ENCODE data around the gene HIPK1. TPM values are rescaled to one million over a fixed set of nuclear protein-coding genes. Genes with fewer than 3 reads are reported as not detected.
"Not testable (repeated sequence)": the region's sequence is repeated elsewhere in the genome, so short reads cannot be mapped to it uniquely, and the experiment has no call there.

The HIPK1 gene
- total RNA-seq, 1 donor from 2014 or later = 62.0 TPM

- no peak for DNase-seq (ENCODE audit: extremely low spot score, unreplicated experiment)
- Mint-ChIP-seq H3K27me3 (no peaks in the 10 kb centered on the region), H3K4me3 (no peak overlapping the region), H3K4me1 (ENCODE audit: unreplicated experiment) (peaks cover 27% of the 10 kb centered on the region), H3K9me3 (peaks cover 4% of the 10 kb centered on the region), H3K27ac (peak overlapping the region; percentile 36), H3K36me3 (peaks cover 22% of the 10 kb centered on the region)
- TF ChIP-seq CTCF (conservative IDR thresholded peaks at IDR 0.05) = no peak
Observed at GRCh38 chr1:113946112-113946511, 17.0 kb downstream of the HIPK1 start.

- peaks cover 4% of the 10 kb centered on the region for H3K9me3 Mint-ChIP-seq
- peak overlapping the region; percentile 1 for H3K4me3 Mint-ChIP-seq
- H3K27ac Mint-ChIP-seq = peak overlapping the region; percentile 1
- peaks cover 19% of the 10 kb centered on the region for H3K36me3 Mint-ChIP-seq
- no peak for DNase-seq (ENCODE audit: extremely low spot score, unreplicated experiment)
- H3K27me3 Mint-ChIP-seq = no peaks in the 10 kb centered on the region
- TF ChIP-seq CTCF (conservative IDR thresholded peaks at IDR 0.05) = no peak
- H3K4me1 Mint-ChIP-seq (ENCODE audit: unreplicated experiment) = peaks cover 27% of the 10 kb centered on the region
Observed at GRCh38 chr1:113946678-113947387, 17.7 kb downstream of the HIPK1 start.

- Mint-ChIP-seq H3K4me1 (ENCODE audit: unreplicated experiment) (peaks cover 27% of the 10 kb centered on the region), H3K36me3 (peaks cover 19% of the 10 kb centered on the region), H3K27me3 (no peaks in the 10 kb centered on the region), H3K27ac (peak overlapping the region; percentile 1), H3K9me3 (peaks cover 4% of the 10 kb centered on the region), H3K4me3 (no peak overlapping the region)
- no peak for TF ChIP-seq CTCF (conservative IDR thresholded peaks at IDR 0.05)
- no peak for DNase-seq (ENCODE audit: extremely low spot score, unreplicated experiment)
Observed at GRCh38 chr1:113947388-113948107, 18.4 kb downstream of the HIPK1 start.

- not testable (repeated sequence) for H3K4me3 Mint-ChIP-seq; H3K27me3 Mint-ChIP-seq; DNase-seq (ENCODE audit: extremely low spot score, unreplicated experiment); H3K9me3 Mint-ChIP-seq
- Mint-ChIP-seq H3K27ac (peak overlapping the region; percentile 26), H3K4me1 (ENCODE audit: unreplicated experiment) (peaks cover 27% of the 10 kb centered on the region), H3K36me3 (peaks cover 17% of the 10 kb centered on the region)
Observed at GRCh38 chr1:113948151-113948550, 19.0 kb downstream of the HIPK1 start.

- Mint-ChIP-seq H3K9me3 (no peaks in the 10 kb centered on the region), H3K27ac (peak overlapping the region; percentile 18), H3K4me1 (ENCODE audit: unreplicated experiment) (peaks cover 27% of the 10 kb centered on the region), H3K27me3 (no peaks in the 10 kb centered on the region), H3K4me3 (no peak overlapping the region), H3K36me3 (peaks cover 14% of the 10 kb centered on the region)
- no peak for DNase-seq (ENCODE audit: extremely low spot score, unreplicated experiment)
- TF ChIP-seq CTCF (conservative IDR thresholded peaks at IDR 0.05) = peak; percentile 57
Observed at GRCh38 chr1:113949007-113949406, 19.9 kb downstream of the HIPK1 start.

- DNase-seq (ENCODE audit: extremely low spot score, unreplicated experiment) = no peak
- H3K9me3 Mint-ChIP-seq = no peaks in the 10 kb centered on the region
- H3K36me3 Mint-ChIP-seq = peaks cover 7% of the 10 kb centered on the region
- H3K4me1 Mint-ChIP-seq (ENCODE audit: unreplicated experiment) = peaks cover 26% of the 10 kb centered on the region
- TF ChIP-seq CTCF (conservative IDR thresholded peaks at IDR 0.05) = no peak
- H3K27me3 Mint-ChIP-seq = no peaks in the 10 kb centered on the region
- no peak overlapping the region for H3K27ac Mint-ChIP-seq
- H3K4me3 Mint-ChIP-seq = no peak overlapping the region
Observed at GRCh38 chr1:113950908-113951307, 21.8 kb downstream of the HIPK1 start.

Measured in type B pancreatic cell (in vitro differentiated cells).